Measurements from ENCODE around the gene PDE4B. TPM values are rescaled to one million over a fixed set of nuclear protein-coding genes. Genes with fewer than 3 reads are reported as not detected.
A peak's percentile ranks its signal among the peaks of the same experiment; 100 is the strongest.

Gene PDE4B
- total RNA-seq, 1 donor from 2014 or later: 1.2 TPM

GRCh38 chr1:66250075-66250474 lies 457.4 kb downstream of the PDE4B start:
- Histone ChIP-seq H3K4me1 (no peaks in the 10 kb centered on the region), H3K27ac (no peak overlapping the region), H2AFZ (replicated peaks) (no peak overlapping the region), H3F3A (ENCODE audit: low read depth) (no peaks in the 10 kb centered on the region), H3K9ac (no peak overlapping the region), H3K27me3 (no peaks in the 10 kb centered on the region), H3K9me3 (ENCODE audit: low read depth) (no peaks in the 10 kb centered on the region), H3K4me3 (no peak overlapping the region), H3K4me2 (no peak overlapping the region), H4K20me1 (ENCODE audit: low read depth) (no peaks in the 10 kb centered on the region), H3K79me2 (ENCODE audit: low read depth) (no peaks in the 10 kb centered on the region), H3K36me3 (no peaks in the 10 kb centered on the region)
- Mint-ChIP-seq H3K4me1 (peaks cover 4% of the 10 kb centered on the region), H3K36me3 (peaks cover 2% of the 10 kb centered on the region), H3K4me3 (no peak overlapping the region), H3K27me3 (ENCODE audit: insufficient read depth, low read depth) (no peaks in the 10 kb centered on the region), H3K27ac (no peak overlapping the region), H3K9me3 (no peaks in the 10 kb centered on the region)
- DNase-seq (ENCODE audit: low spot score): no peak
- TF ChIP-seq CTCF (IDR thresholded peaks at IDR 0.05) (no peak), EZH2 (IDR thresholded peaks at IDR 0.05) (no peak), EZH2phosphoT487 (IDR thresholded peaks at IDR 0.05) (no peak)

- Histone ChIP-seq H3K36me3 (no peaks in the 10 kb centered on the region), H3K79me2 (ENCODE audit: low read depth) (no peaks in the 10 kb centered on the region), H2AFZ (replicated peaks) (no peak overlapping the region), H3K27ac (no peak overlapping the region), H3K9ac (no peak overlapping the region), H3K4me2 (no peak overlapping the region), H3K27me3 (no peaks in the 10 kb centered on the region), H3K4me3 (no peak overlapping the region), H4K20me1 (ENCODE audit: low read depth) (no peaks in the 10 kb centered on the region), H3K9me3 (ENCODE audit: low read depth) (no peaks in the 10 kb centered on the region), H3K4me1 (no peaks in the 10 kb centered on the region), H3F3A (ENCODE audit: low read depth) (no peaks in the 10 kb centered on the region)
- H3K27ac Mint-ChIP-seq: no peak overlapping the region
- no peak overlapping the region for H3K4me3 Mint-ChIP-seq
- H3K36me3 Mint-ChIP-seq: peaks cover 2% of the 10 kb centered on the region
- TF ChIP-seq CTCF (IDR thresholded peaks at IDR 0.05): no peak
- TF ChIP-seq EZH2phosphoT487 (IDR thresholded peaks at IDR 0.05): no peak
- TF ChIP-seq EZH2 (IDR thresholded peaks at IDR 0.05): no peak
- H3K27me3 Mint-ChIP-seq (ENCODE audit: insufficient read depth, low read depth): no peaks in the 10 kb centered on the region
- DNase-seq (ENCODE audit: low spot score): no peak
- peaks cover 3% of the 10 kb centered on the region for H3K4me1 Mint-ChIP-seq
- no peaks in the 10 kb centered on the region for H3K9me3 Mint-ChIP-seq
These were observed 457.8 kb downstream of the PDE4B start for GRCh38 chr1:66250478-66250877.

- Histone ChIP-seq H3K4me1 (no peaks in the 10 kb centered on the region), H3K4me3 (no peak overlapping the region), H3K27me3 (no peaks in the 10 kb centered on the region), H3F3A (ENCODE audit: low read depth) (no peaks in the 10 kb centered on the region), H2AFZ (replicated peaks) (no peak overlapping the region), H3K4me2 (no peak overlapping the region), H4K20me1 (ENCODE audit: low read depth) (no peaks in the 10 kb centered on the region), H3K27ac (no peak overlapping the region), H3K79me2 (ENCODE audit: low read depth) (no peaks in the 10 kb centered on the region), H3K9ac (no peak overlapping the region), H3K36me3 (no peaks in the 10 kb centered on the region), H3K9me3 (ENCODE audit: low read depth) (no peaks in the 10 kb centered on the region)
- peak; percentile 13 for DNase-seq (ENCODE audit: low spot score)
- Mint-ChIP-seq H3K27me3 (ENCODE audit: insufficient read depth, low read depth) (no peaks in the 10 kb centered on the region), H3K36me3 (peaks cover 2% of the 10 kb centered on the region), H3K4me1 (no peaks in the 10 kb centered on the region), H3K4me3 (no peak overlapping the region), H3K27ac (no peak overlapping the region), H3K9me3 (no peaks in the 10 kb centered on the region)
- TF ChIP-seq CTCF (IDR thresholded peaks at IDR 0.05) (no peak), EZH2 (IDR thresholded peaks at IDR 0.05) (no peak), EZH2phosphoT487 (IDR thresholded peaks at IDR 0.05) (no peak)
These were observed 458.9 kb downstream of the PDE4B start for GRCh38 chr1:66251546-66251945.
